GM18508 (cell line): Measurements from ENCODE around the gene ACSL6.

Experiments
- ATAC-seq: cut with Tn5 transposase; IDR thresholded peaks from one replicate; pipeline ENCODE4 v1.9.1; 2021; ENCODE audit warnings: moderate number of reproducible peaks; ENCODE audit not compliant: insufficient read depth, unreplicated experiment

Gene ACSL6

GRCh38 chr5:132011622-132012343 lies at the start of gene ACSL6:
ACSL6 (minus strand) TSS chr5:132011658; CDS start chr5:132011553, 105 bp downstream.
- no peak for ATAC-seq

GRCh38 chr5:132060501-132061161 lies 49.2 kb upstream of the ACSL6 start, which contains the start of gene IL3:
IL3 (plus strand) TSS chr5:132060655; CDS start chr5:132060707, 52 bp downstream.
- ATAC-seq = no peak

- ATAC-seq = no peak
Measured at GRCh38 chr5:132059696-132060500, 48.4 kb upstream of the ACSL6 start.

- no peak for ATAC-seq
Measured at GRCh38 chr5:132059043-132059695, 47.7 kb upstream of the ACSL6 start.

GRCh38 chr5:132058646-132059042 lies 47.2 kb upstream of the ACSL6 start:
- ATAC-seq = no peak

GRCh38 chr5:132057498-132058255 lies 46.2 kb upstream of the ACSL6 start:
- ATAC-seq = no peak

GRCh38 chr5:132056610-132057497 lies 45.4 kb upstream of the ACSL6 start:
- ATAC-seq = no peak

- no peak for ATAC-seq
Measured at GRCh38 chr5:132055808-132056609, 44.6 kb upstream of the ACSL6 start.

GRCh38 chr5:132055441-132055807 lies 44.0 kb upstream of the ACSL6 start:
- no peak for ATAC-seq

GRCh38 chr5:132054697-132055440 lies 43.4 kb upstream of the ACSL6 start:
- no peak for ATAC-seq

GRCh38 chr5:132054031-132054696 lies 42.7 kb upstream of the ACSL6 start:
- ATAC-seq = no peak

GRCh38 chr5:132053483-132053882 lies 42.0 kb upstream of the ACSL6 start:
- ATAC-seq = no peak

GRCh38 chr5:132052520-132052919 lies 41.1 kb upstream of the ACSL6 start:
- ATAC-seq = no peak

- no peak for ATAC-seq
Measured at GRCh38 chr5:132050661-132051552, 39.4 kb upstream of the ACSL6 start.

- ATAC-seq = no peak
Measured at GRCh38 chr5:132050136-132050535, 38.7 kb upstream of the ACSL6 start.

GRCh38 chr5:132049559-132049958 lies 38.1 kb upstream of the ACSL6 start:
- no peak for ATAC-seq
